ENCODE measurements around the gene SEPTIN8.

Gene SEPTIN8

GRCh38 chr5:132777209-132778069 is at the start of gene SEPTIN8:
Gene SEPTIN8, minus strand, starts transcription at chr5:132777239. Its CDS starts 102 bp downstream, at chr5:132777137.
- DNase-seq (ENCODE audit: low read depth): no peak
- in situ Hi-C loops (cut with HindIII; ENCODE audit: low sequenced_read_pairs): no loop called here
- TF ChIP-seq, protein P1, sequence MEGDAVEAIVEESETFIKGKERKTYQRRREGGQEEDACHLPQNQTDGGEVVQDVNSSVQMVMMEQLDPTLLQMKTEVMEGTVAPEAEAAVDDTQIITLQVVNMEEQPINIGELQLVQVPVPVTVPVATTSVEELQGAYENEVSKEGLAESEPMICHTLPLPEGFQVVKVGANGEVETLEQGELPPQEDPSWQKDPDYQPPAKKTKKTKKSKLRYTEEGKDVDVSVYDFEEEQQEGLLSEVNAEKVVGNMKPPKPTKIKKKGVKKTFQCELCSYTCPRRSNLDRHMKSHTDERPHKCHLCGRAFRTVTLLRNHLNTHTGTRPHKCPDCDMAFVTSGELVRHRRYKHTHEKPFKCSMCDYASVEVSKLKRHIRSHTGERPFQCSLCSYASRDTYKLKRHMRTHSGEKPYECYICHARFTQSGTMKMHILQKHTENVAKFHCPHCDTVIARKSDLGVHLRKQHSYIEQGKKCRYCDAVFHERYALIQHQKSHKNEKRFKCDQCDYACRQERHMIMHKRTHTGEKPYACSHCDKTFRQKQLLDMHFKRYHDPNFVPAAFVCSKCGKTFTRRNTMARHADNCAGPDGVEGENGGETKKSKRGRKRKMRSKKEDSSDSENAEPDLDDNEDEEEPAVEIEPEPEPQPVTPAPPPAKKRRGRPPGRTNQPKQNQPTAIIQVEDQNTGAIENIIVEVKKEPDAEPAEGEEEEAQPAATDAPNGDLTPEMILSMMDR (IDR thresholded peaks at IDR 0.05; ENCODE audit: low read depth, low read length, missing control alignments): no peak
- H3K4me3 ChIP-seq (ENCODE audit: low read depth, low read length): peak within 1 kb of the TSS; percentile 69

GRCh38 chr5:132826424-132827082 is 49.5 kb upstream of the SEPTIN8 start:
- no peak overlapping the region for H3K4me3 ChIP-seq (ENCODE audit: low read depth, low read length)
- DNase-seq (ENCODE audit: low read depth): no peak
- in situ Hi-C loops (cut with HindIII; ENCODE audit: low sequenced_read_pairs): no loop called here
- TF ChIP-seq, protein P1 (IDR thresholded peaks at IDR 0.05; ENCODE audit: low read depth, low read length, missing control alignments): no peak

DNA sequence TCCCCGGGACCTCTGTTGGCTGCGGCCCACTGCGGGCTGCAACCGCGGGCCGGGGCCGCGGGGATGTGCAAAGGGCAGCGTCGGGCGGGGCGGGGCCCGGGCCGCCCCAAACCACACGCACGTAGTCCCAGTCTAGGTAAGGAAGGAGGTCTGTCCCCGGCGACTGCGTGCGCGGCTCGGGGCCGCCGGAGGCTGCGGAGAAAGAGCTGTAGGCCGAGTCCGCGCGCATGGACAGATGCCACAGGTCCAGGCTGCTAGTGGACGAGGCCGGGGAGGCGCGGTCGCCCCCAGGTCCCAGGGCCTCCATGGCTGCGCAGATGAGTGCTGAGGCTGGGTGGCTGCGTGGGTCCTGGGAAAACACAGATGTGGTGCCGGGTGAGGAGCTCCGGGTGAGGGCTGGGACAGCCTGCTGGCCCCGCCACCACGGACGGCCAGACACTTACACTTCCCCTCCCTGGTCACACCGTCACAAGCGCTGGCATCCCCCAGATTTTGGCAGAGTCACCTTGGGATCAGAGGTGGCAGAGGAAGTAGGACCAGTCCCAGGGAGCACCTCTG is 48.9 kb upstream of the SEPTIN8 start:
- in situ Hi-C loops (cut with HindIII; ENCODE audit: low sequenced_read_pairs): no loop called here
- DNase-seq (ENCODE audit: low read depth): no peak
- TF ChIP-seq, protein P1 (IDR thresholded peaks at IDR 0.05; ENCODE audit: low read depth, low read length, missing control alignments): no peak
- no peak overlapping the region for H3K4me3 ChIP-seq (ENCODE audit: low read depth, low read length)

GRCh38 chr5:132825033-132825833 is 48.2 kb upstream of the SEPTIN8 start:
- TF ChIP-seq, protein P1 (IDR thresholded peaks at IDR 0.05; ENCODE audit: low read depth, low read length, missing control alignments): no peak
- no peak for DNase-seq (ENCODE audit: low read depth)
- no peak overlapping the region for H3K4me3 ChIP-seq (ENCODE audit: low read depth, low read length)
- in situ Hi-C loops (cut with HindIII; ENCODE audit: low sequenced_read_pairs): no loop called here

DNA sequence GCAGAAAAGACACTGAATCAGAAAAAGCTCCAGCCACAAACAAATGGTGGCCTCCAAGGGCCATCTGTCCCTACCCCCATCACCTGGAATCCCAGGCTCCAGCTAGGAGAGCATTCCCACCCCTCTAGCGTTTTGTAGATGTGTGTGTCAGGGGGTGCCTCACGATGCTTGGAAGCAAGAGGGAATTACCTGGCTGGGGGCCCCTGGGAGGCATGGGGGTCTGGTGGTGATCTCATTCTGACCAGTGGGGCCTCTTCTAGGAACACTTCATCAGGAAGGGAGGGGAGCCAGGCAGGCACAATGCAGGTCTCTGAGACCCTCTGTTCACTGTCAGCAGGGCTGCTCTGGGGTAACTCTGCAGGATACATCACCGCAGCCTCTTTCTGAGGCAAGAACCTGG is 47.4 kb upstream of the SEPTIN8 start:
- in situ Hi-C loops (cut with HindIII; ENCODE audit: low sequenced_read_pairs): loop anchor here (5.0 kb wide), 1 partner anchor 52 kb away; no protein-coding TSS in a partner anchor
- no peak for DNase-seq (ENCODE audit: low read depth)
- no peak overlapping the region for H3K4me3 ChIP-seq (ENCODE audit: low read depth, low read length)
- TF ChIP-seq, protein P1 (IDR thresholded peaks at IDR 0.05; ENCODE audit: low read depth, low read length, missing control alignments): no peak

All from astrocyte of the cerebellum (primary cell).